ENCODE results near the gene SLC35F1. TPM values are rescaled to one million over a fixed set of nuclear protein-coding genes. Genes with fewer than 3 reads are reported as not detected.

SLC35F1 gene
- total and polyA plus RNA-seq, 5 donors, result 1.0 to 2.4 (median 2.0) TPM

GRCh38 chr6:118269659-118270058, 362.6 kb downstream of the SLC35F1 start:
- intact Hi-C loops (cut with DNase I), result no loop called here
- no peaks in the 10 kb centered on the region for H3K27me3 ChIP-seq (ENCODE audit: control insufficient read depth, insufficient read depth)
- no peak overlapping the region for H3K27ac ChIP-seq (ENCODE audit: low read length)
- no peak overlapping the region for H3K4me3 ChIP-seq (ENCODE audit: low read length)
- H3K4me1 ChIP-seq (ENCODE audit: control insufficient read depth, insufficient read depth, low read length), result no peaks in the 10 kb centered on the region
- no peaks in the 10 kb centered on the region for H3K9me3 ChIP-seq (ENCODE audit: control insufficient read depth, low read length)
- 81% methylated on average over 4 of the region's 4 CpGs for WGBS
- DNase-seq (no peak), ATAC-seq (no peak)

GRCh38 chr6:118277631-118278030, 370.6 kb downstream of the SLC35F1 start:
- Histone ChIP-seq H3K4me3 (ENCODE audit: low read length) (no peak overlapping the region), H3K4me1 (ENCODE audit: control insufficient read depth, insufficient read depth, low read length) (no peaks in the 10 kb centered on the region), H3K27me3 (ENCODE audit: control insufficient read depth, insufficient read depth) (no peaks in the 10 kb centered on the region), H3K9me3 (ENCODE audit: control insufficient read depth, low read length) (no peaks in the 10 kb centered on the region), H3K27ac (ENCODE audit: low read length) (no peak overlapping the region)
- intact Hi-C loops (cut with DNase I), result no loop called here
- no peak for DNase-seq
- 62% methylated on average over 1 of the region's 1 CpG for WGBS
- no peak for ATAC-seq

- intact Hi-C loops (cut with DNase I), result loop anchor here in 3 of 4 donors (5.0 to 10.0 kb wide), 5 partner anchors 235 to 495 kb away; no protein-coding TSS in a partner anchor
- ATAC-seq (no peak), DNase-seq (no peak)
- no peak overlapping the region for H3K4me3 ChIP-seq (ENCODE audit: low read length)
- H3K4me1 ChIP-seq (ENCODE audit: control insufficient read depth, insufficient read depth, low read length), result no peaks in the 10 kb centered on the region
- no peaks in the 10 kb centered on the region for H3K9me3 ChIP-seq (ENCODE audit: control insufficient read depth, low read length)
- 50% methylated on average over 2 of the region's 2 CpGs for WGBS
- no peak overlapping the region for H3K27ac ChIP-seq (ENCODE audit: low read length)
- H3K27me3 ChIP-seq (ENCODE audit: control insufficient read depth, insufficient read depth), result no peaks in the 10 kb centered on the region
Measured at GRCh38 chr6:118280210-118280609, 373.1 kb downstream of the SLC35F1 start.

GRCh38 chr6:118281291-118281690, 374.2 kb downstream of the SLC35F1 start:
- ATAC-seq, result no peak
- Histone ChIP-seq H3K27ac (ENCODE audit: low read length) (no peak overlapping the region), H3K27me3 (ENCODE audit: control insufficient read depth, insufficient read depth) (no peaks in the 10 kb centered on the region), H3K4me3 (ENCODE audit: low read length) (no peak overlapping the region), H3K9me3 (ENCODE audit: control insufficient read depth, low read length) (no peaks in the 10 kb centered on the region), H3K4me1 (ENCODE audit: control insufficient read depth, insufficient read depth, low read length) (peaks cover 2% of the 10 kb centered on the region)
- intact Hi-C loops (cut with DNase I), result loop anchor here in 3 of 4 donors (5.0 to 10.0 kb wide), 5 partner anchors 234 to 494 kb away; no protein-coding TSS in a partner anchor
- no peak for DNase-seq

GRCh38 chr6:118283766-118284165, 376.7 kb downstream of the SLC35F1 start:
- Histone ChIP-seq H3K4me3 (ENCODE audit: low read length) (no peak overlapping the region), H3K27ac (ENCODE audit: low read length) (no peak overlapping the region), H3K9me3 (ENCODE audit: control insufficient read depth, low read length) (no peaks in the 10 kb centered on the region), H3K4me1 (ENCODE audit: control insufficient read depth, insufficient read depth, low read length) (peaks cover 2% of the 10 kb centered on the region), H3K27me3 (ENCODE audit: control insufficient read depth, insufficient read depth) (no peaks in the 10 kb centered on the region)
- intact Hi-C loops (cut with DNase I), result loop anchor here in 3 of 4 donors (2.0 to 10.0 kb wide), 6 partner anchors 223 to 491 kb away; no protein-coding TSS in a partner anchor
- peak; percentile 60 to 71 for ATAC-seq
- DNase-seq, result peak in 2 of 3 donors; percentile 23 to 54
- 15% methylated on average over 8 of the region's 8 CpGs for WGBS

GRCh38 chr6:118284736-118285360, 377.8 kb downstream of the SLC35F1 start:
- 68% methylated on average over 5 of the region's 5 CpGs for WGBS
- Histone ChIP-seq H3K9me3 (ENCODE audit: control insufficient read depth, low read length) (no peaks in the 10 kb centered on the region), H3K4me1 (ENCODE audit: control insufficient read depth, insufficient read depth, low read length) (peaks cover 2% of the 10 kb centered on the region), H3K27ac (ENCODE audit: low read length) (peak overlapping the region; percentile 48), H3K4me3 (ENCODE audit: low read length) (no peak overlapping the region), H3K27me3 (ENCODE audit: control insufficient read depth, insufficient read depth) (no peaks in the 10 kb centered on the region)
- ATAC-seq (peak in 1 of 2 donors; percentile 51), DNase-seq (no peak)
- intact Hi-C loops (cut with DNase I), result loop anchor here (2.0 to 10.0 kb wide), 8 partner anchors 222 to 490 kb away; no protein-coding TSS in a partner anchor

GRCh38 chr6:118285791-118286190, 378.7 kb downstream of the SLC35F1 start:
- intact Hi-C loops (cut with DNase I), result loop anchor here (2.0 to 10.0 kb wide), 7 partner anchors 221 to 489 kb away; no protein-coding TSS in a partner anchor
- H3K4me3 ChIP-seq (ENCODE audit: low read length), result no peak overlapping the region
- H3K27me3 ChIP-seq (ENCODE audit: control insufficient read depth, insufficient read depth), result no peaks in the 10 kb centered on the region
- H3K9me3 ChIP-seq (ENCODE audit: control insufficient read depth, low read length), result no peaks in the 10 kb centered on the region
- 68% methylated on average over 1 of the region's 1 CpG for WGBS
- DNase-seq (no peak), ATAC-seq (no peak)
- peak overlapping the region; percentile 30 for H3K27ac ChIP-seq (ENCODE audit: low read length)
- H3K4me1 ChIP-seq (ENCODE audit: control insufficient read depth, insufficient read depth, low read length), result peaks cover 2% of the 10 kb centered on the region

GRCh38 chr6:118288355-118289124, 381.5 kb downstream of the SLC35F1 start:
- Histone ChIP-seq H3K9me3 (ENCODE audit: control insufficient read depth, low read length) (no peaks in the 10 kb centered on the region), H3K27ac (ENCODE audit: low read length) (no peak overlapping the region), H3K27me3 (ENCODE audit: control insufficient read depth, insufficient read depth) (no peaks in the 10 kb centered on the region), H3K4me3 (ENCODE audit: low read length) (no peak overlapping the region), H3K4me1 (ENCODE audit: control insufficient read depth, insufficient read depth, low read length) (peaks cover 4% of the 10 kb centered on the region)
- DNase-seq, result no peak
- WGBS, result 29% methylated on average over 2 of the region's 2 CpGs
- intact Hi-C loops (cut with DNase I), result loop anchor here (5.0 to 10.0 kb wide), 6 partner anchors 219 to 486 kb away; no protein-coding TSS in a partner anchor
- peak; percentile 22 to 78 for ATAC-seq

- ATAC-seq, result no peak
- no peak for DNase-seq
Measured at GRCh38 chr6:118292558-118292957, 385.5 kb downstream of the SLC35F1 start.

GRCh38 chr6:118294906-118295305, 387.8 kb downstream of the SLC35F1 start:
- Histone ChIP-seq H3K4me3 (ENCODE audit: low read length) (no peak overlapping the region), H3K4me1 (ENCODE audit: control insufficient read depth, insufficient read depth, low read length) (peaks cover 11% of the 10 kb centered on the region), H3K27ac (ENCODE audit: low read length) (peak overlapping the region; percentile 57), H3K9me3 (ENCODE audit: control insufficient read depth, low read length) (no peaks in the 10 kb centered on the region), H3K27me3 (ENCODE audit: control insufficient read depth, insufficient read depth) (no peaks in the 10 kb centered on the region)
- ATAC-seq (no peak), DNase-seq (no peak)
- intact Hi-C loops (cut with DNase I), result loop anchor here in 1 of 4 donors (5.0 kb wide), 1 partner anchor 77 kb away; no protein-coding TSS in a partner anchor
- WGBS, result 49% methylated on average over 1 of the region's 1 CpG

More at GRCh38 chr6:118292558-118292957, 385.5 kb downstream of the SLC35F1 start:
- H3K4me3 ChIP-seq (ENCODE audit: low read length), result no peak overlapping the region
- 56% methylated on average over 4 of the region's 4 CpGs for WGBS
- no peaks in the 10 kb centered on the region for H3K9me3 ChIP-seq (ENCODE audit: control insufficient read depth, low read length)
- no peak overlapping the region for H3K27ac ChIP-seq (ENCODE audit: low read length)
- intact Hi-C loops (cut with DNase I), result no loop called here
- peaks cover 8% of the 10 kb centered on the region for H3K4me1 ChIP-seq (ENCODE audit: control insufficient read depth, insufficient read depth, low read length)
- no peaks in the 10 kb centered on the region for H3K27me3 ChIP-seq (ENCODE audit: control insufficient read depth, insufficient read depth)

GRCh38 chr6:118295336-118295735, 388.3 kb downstream of the SLC35F1 start:
- DNase-seq (no peak), ATAC-seq (peak; percentile 61 to 70)
- Histone ChIP-seq H3K9me3 (ENCODE audit: control insufficient read depth, low read length) (no peaks in the 10 kb centered on the region), H3K4me1 (ENCODE audit: control insufficient read depth, insufficient read depth, low read length) (peaks cover 11% of the 10 kb centered on the region), H3K4me3 (ENCODE audit: low read length) (no peak overlapping the region), H3K27ac (ENCODE audit: low read length) (peak overlapping the region; percentile 12), H3K27me3 (ENCODE audit: control insufficient read depth, insufficient read depth) (no peaks in the 10 kb centered on the region)
- intact Hi-C loops (cut with DNase I), result loop anchor here in 1 of 4 donors (5.0 kb wide), 1 partner anchor 77 kb away; no protein-coding TSS in a partner anchor
